Karpas-422 (cell line): ENCODE measurements around the gene PRKG1. TPM values are rescaled to one million over a fixed set of nuclear protein-coding genes. Genes with fewer than 3 reads are reported as not detected.

Experiments used
- DNase-seq: peaks from one replicate; pipeline ENCODE4 v3.0.0-alpha.2; 2015
- H2AFZ ChIP-seq: fragments of 200-600 bp; sonication (generic); 2 replicates; pipeline ENCODE4 v1.6.1; 2014; ENCODE audit warnings: antibody characterized with exemption, low read length, mixed read lengths
- H3K27ac ChIP-seq: fragments of 200-600 bp; sonication (generic); 2 replicates; pipeline ENCODE4 v1.5.1; 2014; ENCODE audit warnings: mild to moderate bottlenecking, low read length, moderate library complexity
- H3K27me3 ChIP-seq: fragments of 200-600 bp; sonication (generic); 2 replicates; pipeline ENCODE4 v1.6.1; 2014; ENCODE audit warnings: low read length, mixed read lengths
- H3K36me3 ChIP-seq: fragments of 200-600 bp; sonication (generic); 2 replicates; pipeline ENCODE4 v1.6.1; 2014; ENCODE audit warnings: low read length, mixed read lengths; ENCODE audit not compliant: insufficient read depth
- H3K4me1 ChIP-seq: fragments of 200-600 bp; sonication (generic); 2 replicates; pipeline ENCODE4 v1.6.1; 2014; ENCODE audit warnings: mild to moderate bottlenecking, low read length, mixed read lengths
- H3K4me2 ChIP-seq: fragments of 200-600 bp; sonication (generic); 2 replicates; pipeline ENCODE4 v1.6.1; 2014; ENCODE audit warnings: low read length, low read depth, mild to moderate bottlenecking; ENCODE audit not compliant: poor library complexity, severe bottlenecking
- H3K4me3 ChIP-seq: fragments of 200-600 bp; sonication (generic); 2 replicates; pipeline ENCODE4 v1.5.1; 2014; ENCODE audit warnings: mild to moderate bottlenecking, antibody characterized with exemption, low read length, mixed read lengths
- H3K79me2 ChIP-seq: fragments of 200-600 bp; sonication (generic); 2 replicates; pipeline ENCODE4 v1.6.1; 2014; ENCODE audit warnings: mild to moderate bottlenecking, low read length, mixed read lengths
- H3K9ac ChIP-seq: fragments of 200-600 bp; sonication (generic); 2 replicates; pipeline ENCODE4 v1.6.0; 2014; ENCODE audit warnings: low read length
- H3K9me2 ChIP-seq: fragments of 200-600 bp; sonication (generic), shearing (Covaris generic); replicated peaks from 2 replicates; pipeline ENCODE4 v1.6.0; 2014; ENCODE audit warnings: mild to moderate bottlenecking, low read length, moderate library complexity; ENCODE audit not compliant: insufficient read depth
- H3K9me3 ChIP-seq: fragments of 300-700, 200-600 bp; sonication (generic); 2 replicates; pipeline ENCODE4 v1.6.1; 2014; ENCODE audit warnings: low read length, mixed read lengths
- H4K20me1 ChIP-seq: fragments of 200-600 bp; sonication (generic); 2 replicates; pipeline ENCODE4 v1.6.1; 2014; ENCODE audit warnings: mild to moderate bottlenecking, antibody characterized with exemption, low read length, low read depth; ENCODE audit not compliant: insufficient read depth
- total RNA-seq: library from RNA; depleted of rRNA; stranded (reverse); fragments of >200 nt; shearing (Covaris generic); gene quantifications from 2 replicates; pipeline ENCODE4 v1.2.3, GENCODE V29; 2014; ENCODE audit warnings: low replicate concordance

Gene PRKG1
- total RNA-seq, 1 experiment from 2014 or later = not detected

- Histone ChIP-seq H3K27ac (no peak overlapping the region), H3K9me3 (no peaks in the 10 kb centered on the region), H3K36me3 (no peaks in the 10 kb centered on the region), H3K9ac (no peak overlapping the region), H3K27me3 (no peaks in the 10 kb centered on the region), H3K4me2 (no peak overlapping the region), H3K4me3 (no peak overlapping the region), H3K9me2 (peaks cover 3% of the 10 kb centered on the region; the same call in 1 of the 2 replicates), H3K4me1 (no peaks in the 10 kb centered on the region), H3K79me2 (no peaks in the 10 kb centered on the region), H4K20me1 (no peaks in the 10 kb centered on the region), H2AFZ (no peak overlapping the region)
- no peak for DNase-seq
These were observed 566.0 kb downstream of the PRKG1 start for GRCh38 chr10:51640120-51640819.

- H3K9me3 ChIP-seq = no peaks in the 10 kb centered on the region
- H3K79me2 ChIP-seq = no peaks in the 10 kb centered on the region
- no peaks in the 10 kb centered on the region for H4K20me1 ChIP-seq
- no peak overlapping the region for H2AFZ ChIP-seq
- H3K27me3 ChIP-seq = no peaks in the 10 kb centered on the region
- H3K4me1 ChIP-seq = no peaks in the 10 kb centered on the region
- DNase-seq = no peak
- H3K4me3 ChIP-seq = no peak overlapping the region
- no peak overlapping the region for H3K4me2 ChIP-seq
- no peak overlapping the region for H3K27ac ChIP-seq
- no peaks in the 10 kb centered on the region for H3K36me3 ChIP-seq
- peaks cover 3% of the 10 kb centered on the region; the same call in 1 of the 2 replicates for H3K9me2 ChIP-seq
- H3K9ac ChIP-seq = no peak overlapping the region
These were observed 568.3 kb downstream of the PRKG1 start for GRCh38 chr10:51642581-51642980.

- no peaks in the 10 kb centered on the region for H3K79me2 ChIP-seq
- no peaks in the 10 kb centered on the region for H3K4me1 ChIP-seq
- H3K27me3 ChIP-seq = no peaks in the 10 kb centered on the region
- peaks cover 2% of the 10 kb centered on the region for H3K9me2 ChIP-seq
- H3K9me3 ChIP-seq = no peaks in the 10 kb centered on the region
- H2AFZ ChIP-seq = no peak overlapping the region
- no peaks in the 10 kb centered on the region for H3K36me3 ChIP-seq
- no peak overlapping the region for H3K4me3 ChIP-seq
- H4K20me1 ChIP-seq = no peaks in the 10 kb centered on the region
- H3K9ac ChIP-seq = no peak overlapping the region
- DNase-seq = no peak
- no peak overlapping the region for H3K27ac ChIP-seq
- H3K4me2 ChIP-seq = no peak overlapping the region
These were observed 569.4 kb downstream of the PRKG1 start for GRCh38 chr10:51643734-51644133.

GRCh38 chr10:51649064-51649463 is 574.8 kb downstream of the PRKG1 start:
- Histone ChIP-seq H3K36me3 (no peaks in the 10 kb centered on the region), H4K20me1 (no peaks in the 10 kb centered on the region), H3K27ac (no peak overlapping the region), H3K79me2 (no peaks in the 10 kb centered on the region), H3K9me3 (no peaks in the 10 kb centered on the region), H3K4me3 (no peak overlapping the region), H3K9me2 (peaks cover 3% of the 10 kb centered on the region; the same call in 1 of the 2 replicates), H2AFZ (no peak overlapping the region), H3K4me2 (no peak overlapping the region), H3K4me1 (no peaks in the 10 kb centered on the region), H3K27me3 (no peaks in the 10 kb centered on the region), H3K9ac (no peak overlapping the region)
- DNase-seq = no peak

GRCh38 chr10:51651063-51651462 is 576.8 kb downstream of the PRKG1 start:
- Histone ChIP-seq H3K9ac (no peak overlapping the region), H3K4me2 (no peak overlapping the region), H3K9me2 (peaks cover 3% of the 10 kb centered on the region; the same call in 1 of the 2 replicates), H3K4me3 (no peak overlapping the region), H3K4me1 (no peaks in the 10 kb centered on the region), H3K79me2 (no peaks in the 10 kb centered on the region), H3K36me3 (no peaks in the 10 kb centered on the region), H3K9me3 (no peaks in the 10 kb centered on the region), H3K27ac (no peak overlapping the region), H3K27me3 (no peaks in the 10 kb centered on the region), H4K20me1 (no peaks in the 10 kb centered on the region), H2AFZ (no peak overlapping the region)
- DNase-seq = no peak

GRCh38 chr10:51653025-51653424 is 578.7 kb downstream of the PRKG1 start:
- H3K4me1 ChIP-seq = no peaks in the 10 kb centered on the region
- H2AFZ ChIP-seq = no peak overlapping the region
- no peak for DNase-seq
- no peak overlapping the region for H3K9ac ChIP-seq
- H3K9me2 ChIP-seq = peaks cover 3% of the 10 kb centered on the region; the same call in 1 of the 2 replicates
- no peaks in the 10 kb centered on the region for H3K36me3 ChIP-seq
- H3K27me3 ChIP-seq = no peaks in the 10 kb centered on the region
- H3K79me2 ChIP-seq = no peaks in the 10 kb centered on the region
- H3K4me2 ChIP-seq = no peak overlapping the region
- no peak overlapping the region for H3K27ac ChIP-seq
- H3K9me3 ChIP-seq = no peaks in the 10 kb centered on the region
- no peaks in the 10 kb centered on the region for H4K20me1 ChIP-seq
- no peak overlapping the region for H3K4me3 ChIP-seq

- DNase-seq = no peak
- Histone ChIP-seq H3K4me1 (no peaks in the 10 kb centered on the region), H4K20me1 (no peaks in the 10 kb centered on the region), H3K4me2 (no peak overlapping the region), H3K9me3 (no peaks in the 10 kb centered on the region), H2AFZ (no peak overlapping the region), H3K79me2 (no peaks in the 10 kb centered on the region), H3K36me3 (no peaks in the 10 kb centered on the region), H3K27me3 (no peaks in the 10 kb centered on the region), H3K9ac (no peak overlapping the region), H3K4me3 (no peak overlapping the region), H3K9me2 (0 out of 2 replicates have a peak, but pooled peaks cover under 1% of the 10 kb centered on the region), H3K27ac (no peak overlapping the region)
These were observed 580.6 kb downstream of the PRKG1 start for GRCh38 chr10:51654918-51655317.

GRCh38 chr10:51656503-51656902 is 582.2 kb downstream of the PRKG1 start:
- Histone ChIP-seq H4K20me1 (no peaks in the 10 kb centered on the region), H3K36me3 (no peaks in the 10 kb centered on the region), H3K27me3 (no peaks in the 10 kb centered on the region), H3K79me2 (no peaks in the 10 kb centered on the region), H3K9ac (no peak overlapping the region), H2AFZ (no peak overlapping the region), H3K4me1 (no peaks in the 10 kb centered on the region), H3K4me2 (no peak overlapping the region), H3K4me3 (no peak overlapping the region), H3K27ac (no peak overlapping the region), H3K9me3 (no peaks in the 10 kb centered on the region), H3K9me2 (no peaks in the 10 kb centered on the region)
- no peak for DNase-seq
